HL-60 (cell line): ENCODE data around the gene WWOX.

Source experiments
- GABPA ChIP-seq: IDR thresholded peaks from 2 replicates; pipeline ENCODE4 v1.6.1; 2012; ENCODE audit warnings: low read depth
- TF ChIP-seq, protein P1 (sequence below): IDR thresholded peaks from one replicate; pipeline ENCODE4 v1.5.1; 2011; ENCODE audit warnings: low read length, control low read depth, inconsistent platforms; ENCODE audit not compliant: insufficient read depth
- TF ChIP-seq, protein P2 (sequence below): IDR thresholded peaks from 2 replicates; pipeline ENCODE4 v1.6.1; 2012; ENCODE audit warnings: low read depth; ENCODE audit not compliant: insufficient replicate concordance

GRCh38 chr16:78633551-78633950, 534.1 kb downstream of the WWOX start:
- TF ChIP-seq, protein P1, sequence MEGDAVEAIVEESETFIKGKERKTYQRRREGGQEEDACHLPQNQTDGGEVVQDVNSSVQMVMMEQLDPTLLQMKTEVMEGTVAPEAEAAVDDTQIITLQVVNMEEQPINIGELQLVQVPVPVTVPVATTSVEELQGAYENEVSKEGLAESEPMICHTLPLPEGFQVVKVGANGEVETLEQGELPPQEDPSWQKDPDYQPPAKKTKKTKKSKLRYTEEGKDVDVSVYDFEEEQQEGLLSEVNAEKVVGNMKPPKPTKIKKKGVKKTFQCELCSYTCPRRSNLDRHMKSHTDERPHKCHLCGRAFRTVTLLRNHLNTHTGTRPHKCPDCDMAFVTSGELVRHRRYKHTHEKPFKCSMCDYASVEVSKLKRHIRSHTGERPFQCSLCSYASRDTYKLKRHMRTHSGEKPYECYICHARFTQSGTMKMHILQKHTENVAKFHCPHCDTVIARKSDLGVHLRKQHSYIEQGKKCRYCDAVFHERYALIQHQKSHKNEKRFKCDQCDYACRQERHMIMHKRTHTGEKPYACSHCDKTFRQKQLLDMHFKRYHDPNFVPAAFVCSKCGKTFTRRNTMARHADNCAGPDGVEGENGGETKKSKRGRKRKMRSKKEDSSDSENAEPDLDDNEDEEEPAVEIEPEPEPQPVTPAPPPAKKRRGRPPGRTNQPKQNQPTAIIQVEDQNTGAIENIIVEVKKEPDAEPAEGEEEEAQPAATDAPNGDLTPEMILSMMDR = no peak
- TF ChIP-seq, protein P2, sequence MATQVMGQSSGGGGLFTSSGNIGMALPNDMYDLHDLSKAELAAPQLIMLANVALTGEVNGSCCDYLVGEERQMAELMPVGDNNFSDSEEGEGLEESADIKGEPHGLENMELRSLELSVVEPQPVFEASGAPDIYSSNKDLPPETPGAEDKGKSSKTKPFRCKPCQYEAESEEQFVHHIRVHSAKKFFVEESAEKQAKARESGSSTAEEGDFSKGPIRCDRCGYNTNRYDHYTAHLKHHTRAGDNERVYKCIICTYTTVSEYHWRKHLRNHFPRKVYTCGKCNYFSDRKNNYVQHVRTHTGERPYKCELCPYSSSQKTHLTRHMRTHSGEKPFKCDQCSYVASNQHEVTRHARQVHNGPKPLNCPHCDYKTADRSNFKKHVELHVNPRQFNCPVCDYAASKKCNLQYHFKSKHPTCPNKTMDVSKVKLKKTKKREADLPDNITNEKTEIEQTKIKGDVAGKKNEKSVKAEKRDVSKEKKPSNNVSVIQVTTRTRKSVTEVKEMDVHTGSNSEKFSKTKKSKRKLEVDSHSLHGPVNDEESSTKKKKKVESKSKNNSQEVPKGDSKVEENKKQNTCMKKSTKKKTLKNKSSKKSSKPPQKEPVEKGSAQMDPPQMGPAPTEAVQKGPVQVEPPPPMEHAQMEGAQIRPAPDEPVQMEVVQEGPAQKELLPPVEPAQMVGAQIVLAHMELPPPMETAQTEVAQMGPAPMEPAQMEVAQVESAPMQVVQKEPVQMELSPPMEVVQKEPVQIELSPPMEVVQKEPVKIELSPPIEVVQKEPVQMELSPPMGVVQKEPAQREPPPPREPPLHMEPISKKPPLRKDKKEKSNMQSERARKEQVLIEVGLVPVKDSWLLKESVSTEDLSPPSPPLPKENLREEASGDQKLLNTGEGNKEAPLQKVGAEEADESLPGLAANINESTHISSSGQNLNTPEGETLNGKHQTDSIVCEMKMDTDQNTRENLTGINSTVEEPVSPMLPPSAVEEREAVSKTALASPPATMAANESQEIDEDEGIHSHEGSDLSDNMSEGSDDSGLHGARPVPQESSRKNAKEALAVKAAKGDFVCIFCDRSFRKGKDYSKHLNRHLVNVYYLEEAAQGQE = no peak
- TF ChIP-seq GABPA = no peak
